KMS-11 (cell line): Measurements from ENCODE around the gene LRRC8D.

Source experiments
- H2AFZ ChIP-seq: fragments of 200-600 bp; sonication (generic); 2 replicates; pipeline ENCODE4 v1.6.1; 2016; ENCODE audit warnings: antibody characterized with exemption, mixed run types, low read depth
- H3K27ac ChIP-seq: fragments of 200-600 bp; sonication (generic); 2 replicates; pipeline ENCODE4 v1.6.1; 2016; ENCODE audit warnings: mild to moderate bottlenecking, mixed run types
- H3K27me3 ChIP-seq: fragments of 200-600 bp; sonication (generic); 2 replicates; pipeline ENCODE4 v1.6.1; 2017; ENCODE audit warnings: mild to moderate bottlenecking, low read depth, mixed run types, moderate library complexity; ENCODE audit not compliant: insufficient read depth
- H3K36me3 ChIP-seq: fragments of 200-600 bp; sonication (generic); 2 replicates; pipeline ENCODE4 v1.6.1; 2017; ENCODE audit warnings: mild to moderate bottlenecking, mixed run types; ENCODE audit not compliant: insufficient read depth
- H3K4me1 ChIP-seq: fragments of 200-600 bp; sonication (generic); 2 replicates; pipeline ENCODE4 v1.6.1; 2016; ENCODE audit warnings: mild to moderate bottlenecking, low read depth, mixed run types; ENCODE audit not compliant: poor library complexity, severe bottlenecking
- H3K4me2 ChIP-seq: fragments of 200-600 bp; sonication (generic); 2 replicates; pipeline ENCODE4 v1.7.0; 2016; ENCODE audit warnings: mild to moderate bottlenecking, mixed run types
- H3K4me3 ChIP-seq: fragments of 200-600 bp; sonication (generic); IDR thresholded peaks from 2 replicates; pipeline ENCODE4 v1.6.1; 2017; ENCODE audit warnings: low read depth, low read length, mixed read lengths; ENCODE audit not compliant: insufficient read depth
- H3K79me2 ChIP-seq: fragments of 200-600 bp; sonication (generic); 2 replicates; pipeline ENCODE4 v1.6.1; 2016; ENCODE audit warnings: low read depth, mixed run types; ENCODE audit not compliant: insufficient read depth
- H3K9ac ChIP-seq: fragments of 200-600 bp; sonication (generic); 2 replicates; pipeline ENCODE4 v1.6.1; 2016; ENCODE audit warnings: mild to moderate bottlenecking, mixed run types
- H4K20me1 ChIP-seq: fragments of 200-600 bp; sonication (generic); 2 replicates; pipeline ENCODE4 v1.6.1; 2016; ENCODE audit warnings: mild to moderate bottlenecking, mixed run types; ENCODE audit not compliant: insufficient read depth
- CTCF ChIP-seq: fragments of 200-600 bp; sonication (generic); conservative IDR thresholded peaks from 2 replicates; pipeline ENCODE4 v1.6.1; 2017; ENCODE audit warnings: low read depth, mild to moderate bottlenecking, antibody characterized with exemption, low read length, moderate library complexity, mixed read lengths

LRRC8D gene

GRCh38 chr1:89887270-89887669 is 66.4 kb downstream of the LRRC8D start:
- no peaks in the 10 kb centered on the region for H3K27me3 ChIP-seq
- H3K9ac ChIP-seq, result no peak overlapping the region
- H3K4me1 ChIP-seq, result no peaks in the 10 kb centered on the region
- TF ChIP-seq CTCF, result no peak
- H3K4me2 ChIP-seq, result no peak overlapping the region
- H3K27ac ChIP-seq, result no peak overlapping the region
- no peak overlapping the region for H2AFZ ChIP-seq
- no peaks in the 10 kb centered on the region for H3K79me2 ChIP-seq
- H3K36me3 ChIP-seq, result no peaks in the 10 kb centered on the region
- no peak overlapping the region for H3K4me3 ChIP-seq
- H4K20me1 ChIP-seq, result no peaks in the 10 kb centered on the region

- TF ChIP-seq CTCF, result no peak
- Histone ChIP-seq H3K36me3 (no peaks in the 10 kb centered on the region), H3K27ac (no peak overlapping the region), H3K4me1 (no peaks in the 10 kb centered on the region), H4K20me1 (no peaks in the 10 kb centered on the region), H3K4me3 (no peak overlapping the region), H3K4me2 (no peak overlapping the region), H3K27me3 (no peaks in the 10 kb centered on the region), H3K79me2 (no peaks in the 10 kb centered on the region), H2AFZ (no peak overlapping the region), H3K9ac (no peak overlapping the region)
Measured at GRCh38 chr1:89887713-89888112, 66.9 kb downstream of the LRRC8D start.

GRCh38 chr1:89888480-89889322 is 67.9 kb downstream of the LRRC8D start:
- Histone ChIP-seq H3K27ac (no peak overlapping the region), H3K36me3 (no peaks in the 10 kb centered on the region), H3K4me1 (no peaks in the 10 kb centered on the region)

GRCh38 chr1:89889323-89889615 is 68.4 kb downstream of the LRRC8D start:
- no peaks in the 10 kb centered on the region for H3K79me2 ChIP-seq
- H4K20me1 ChIP-seq, result no peaks in the 10 kb centered on the region
- no peak overlapping the region for H3K4me2 ChIP-seq
- no peaks in the 10 kb centered on the region for H3K36me3 ChIP-seq
- H3K27me3 ChIP-seq, result no peaks in the 10 kb centered on the region
- H3K4me3 ChIP-seq, result no peak overlapping the region
- H3K27ac ChIP-seq, result no peak overlapping the region
- no peaks in the 10 kb centered on the region for H3K4me1 ChIP-seq
- no peak overlapping the region for H2AFZ ChIP-seq
- H3K9ac ChIP-seq, result no peak overlapping the region
- no peak for TF ChIP-seq CTCF

More at GRCh38 chr1:89888480-89889322, 67.9 kb downstream of the LRRC8D start:
- Histone ChIP-seq H2AFZ (no peak overlapping the region), H3K4me2 (no peak overlapping the region), H3K9ac (no peak overlapping the region), H4K20me1 (no peaks in the 10 kb centered on the region), H3K27me3 (no peaks in the 10 kb centered on the region), H3K79me2 (no peaks in the 10 kb centered on the region), H3K4me3 (no peak overlapping the region)
- no peak for TF ChIP-seq CTCF
